Fibroblast of mammary gland (primary cell): ENCODE results near the gene GATAD2B.
A peak's percentile ranks its signal among the peaks of the same experiment; 100 is the strongest.

Experiments used
- DNase-seq: peaks from one replicate; pipeline ENCODE4 v3.0.0-alpha.2; 2010; ENCODE audit warnings: low read depth
- H3K4me3 ChIP-seq: 2 replicates; pipeline ENCODE4 v1.5.1; 2011; ENCODE audit warnings: low read depth, mild to moderate bottlenecking, low read length, moderate library complexity; ENCODE audit not compliant: control insufficient read depth
- TF ChIP-seq, protein P1 (sequence below): conservative IDR thresholded peaks from 2 replicates; pipeline ENCODE4 v1.5.1; 2011; ENCODE audit warnings: low read depth, low read length, inconsistent platforms; ENCODE audit not compliant: control insufficient read depth, insufficient read depth

The GATAD2B gene

DNA sequence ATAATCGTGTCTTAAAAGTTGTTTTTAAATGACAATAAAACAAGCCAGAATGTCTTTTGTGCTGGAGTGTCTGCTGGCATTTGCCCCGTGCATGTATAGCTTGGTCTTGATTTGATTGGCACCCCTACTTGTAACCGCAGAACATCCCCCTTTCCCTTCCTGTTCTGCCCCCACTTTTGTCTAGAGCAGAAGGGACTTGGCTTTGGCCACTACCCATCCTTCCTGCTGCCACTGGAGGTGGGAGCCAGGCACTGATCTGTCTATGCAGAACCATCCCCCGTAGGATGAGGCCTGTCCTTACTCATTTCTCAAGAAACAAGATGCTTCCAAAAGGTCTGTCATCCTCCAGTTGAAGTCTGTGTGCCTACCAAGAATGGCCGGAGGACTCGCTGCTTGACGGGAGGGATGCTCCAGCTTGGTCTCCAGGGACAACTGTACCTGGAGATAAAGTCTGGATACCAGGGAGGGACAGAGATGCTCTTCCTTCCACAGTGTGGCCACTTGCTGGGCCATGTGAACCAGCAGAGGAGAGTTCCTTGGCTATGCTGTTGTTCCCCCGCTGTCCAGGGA lies 148.7 kb downstream of the GATAD2B start:
- no peak overlapping the region for H3K4me3 ChIP-seq
- TF ChIP-seq, protein P1, sequence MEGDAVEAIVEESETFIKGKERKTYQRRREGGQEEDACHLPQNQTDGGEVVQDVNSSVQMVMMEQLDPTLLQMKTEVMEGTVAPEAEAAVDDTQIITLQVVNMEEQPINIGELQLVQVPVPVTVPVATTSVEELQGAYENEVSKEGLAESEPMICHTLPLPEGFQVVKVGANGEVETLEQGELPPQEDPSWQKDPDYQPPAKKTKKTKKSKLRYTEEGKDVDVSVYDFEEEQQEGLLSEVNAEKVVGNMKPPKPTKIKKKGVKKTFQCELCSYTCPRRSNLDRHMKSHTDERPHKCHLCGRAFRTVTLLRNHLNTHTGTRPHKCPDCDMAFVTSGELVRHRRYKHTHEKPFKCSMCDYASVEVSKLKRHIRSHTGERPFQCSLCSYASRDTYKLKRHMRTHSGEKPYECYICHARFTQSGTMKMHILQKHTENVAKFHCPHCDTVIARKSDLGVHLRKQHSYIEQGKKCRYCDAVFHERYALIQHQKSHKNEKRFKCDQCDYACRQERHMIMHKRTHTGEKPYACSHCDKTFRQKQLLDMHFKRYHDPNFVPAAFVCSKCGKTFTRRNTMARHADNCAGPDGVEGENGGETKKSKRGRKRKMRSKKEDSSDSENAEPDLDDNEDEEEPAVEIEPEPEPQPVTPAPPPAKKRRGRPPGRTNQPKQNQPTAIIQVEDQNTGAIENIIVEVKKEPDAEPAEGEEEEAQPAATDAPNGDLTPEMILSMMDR = no peak
- no peak for DNase-seq

DNA sequence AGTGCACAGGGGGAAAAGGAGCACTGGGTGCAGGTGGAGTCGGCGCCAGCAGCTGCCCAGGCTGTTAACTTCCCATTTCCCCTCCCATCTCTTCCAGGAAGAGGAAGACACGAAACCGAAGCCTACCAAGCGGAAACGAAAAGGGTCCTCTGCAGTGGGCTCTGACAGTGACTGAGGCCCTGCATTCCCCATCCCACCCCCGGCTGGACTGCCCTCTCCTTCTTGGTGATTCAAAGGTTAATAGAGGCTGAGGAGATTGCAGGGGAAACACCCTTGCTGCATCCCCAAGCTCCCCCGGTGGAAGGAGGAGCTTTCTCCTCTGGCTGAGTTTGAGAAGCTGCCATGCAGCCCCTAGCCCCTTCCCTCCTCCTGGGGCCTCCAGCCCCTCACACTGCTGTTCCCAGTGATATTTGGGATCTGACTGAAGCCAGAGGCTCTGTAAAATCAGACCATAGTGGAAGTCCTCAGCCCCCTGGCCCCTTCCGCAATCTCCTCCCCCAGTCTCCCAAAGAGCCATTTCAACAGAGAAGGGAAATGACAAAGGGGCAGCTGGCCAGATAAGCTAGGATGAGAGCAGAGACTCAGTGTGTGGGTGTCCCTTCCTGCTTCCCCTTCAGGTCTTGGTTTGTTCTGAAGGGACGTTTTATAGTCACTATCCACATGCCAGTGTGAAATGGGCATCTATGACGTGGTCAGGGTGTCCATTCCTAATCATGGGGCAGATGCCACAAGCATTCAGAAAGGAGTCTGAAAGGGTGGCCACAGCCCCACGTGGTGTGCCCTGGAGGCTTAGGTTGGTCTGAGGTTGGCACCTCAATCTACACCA lies 149.5 kb downstream of the GATAD2B start:
- H3K4me3 ChIP-seq = no peak overlapping the region
- DNase-seq = no peak
- TF ChIP-seq, protein P1 = no peak

DNA sequence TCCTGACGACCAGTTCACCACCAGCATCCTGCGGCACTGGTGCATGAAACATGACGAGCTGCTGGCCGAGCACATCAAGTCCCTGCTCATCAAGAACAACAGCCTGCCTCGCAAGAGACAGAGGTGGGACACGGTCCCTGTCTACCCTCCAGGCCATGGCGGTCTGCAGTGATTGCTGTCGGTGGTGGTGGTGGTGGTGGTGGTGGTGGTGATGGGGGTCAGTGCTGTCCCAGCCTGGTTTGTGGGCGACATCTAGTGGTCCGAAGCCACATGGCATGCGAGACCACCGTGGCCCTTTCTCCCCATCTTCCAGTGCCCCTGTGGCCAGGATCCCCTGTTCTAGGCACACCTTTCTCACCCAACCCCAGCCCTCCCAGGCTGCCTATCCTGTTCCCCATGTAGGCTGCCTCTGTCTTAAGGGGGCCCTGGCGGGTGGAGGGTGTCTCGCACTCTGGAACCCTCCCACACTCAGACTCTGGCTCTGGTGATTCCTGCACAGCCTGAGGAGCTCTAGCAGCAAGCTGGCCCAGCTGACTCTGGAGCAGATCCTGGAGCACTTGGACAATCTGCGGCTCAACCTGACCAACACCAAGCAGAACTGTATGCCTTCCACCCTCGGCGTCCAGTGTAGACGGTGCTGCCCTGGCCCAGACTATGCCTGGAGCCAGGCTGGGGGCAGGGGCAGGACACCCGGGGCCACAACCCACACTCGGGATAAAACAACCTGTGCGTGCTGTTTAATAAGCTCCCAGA lies 150.8 kb downstream of the GATAD2B start:
- no peak for DNase-seq
- TF ChIP-seq, protein P1 = peak; percentile 52
- H3K4me3 ChIP-seq = no peak overlapping the region

DNA sequence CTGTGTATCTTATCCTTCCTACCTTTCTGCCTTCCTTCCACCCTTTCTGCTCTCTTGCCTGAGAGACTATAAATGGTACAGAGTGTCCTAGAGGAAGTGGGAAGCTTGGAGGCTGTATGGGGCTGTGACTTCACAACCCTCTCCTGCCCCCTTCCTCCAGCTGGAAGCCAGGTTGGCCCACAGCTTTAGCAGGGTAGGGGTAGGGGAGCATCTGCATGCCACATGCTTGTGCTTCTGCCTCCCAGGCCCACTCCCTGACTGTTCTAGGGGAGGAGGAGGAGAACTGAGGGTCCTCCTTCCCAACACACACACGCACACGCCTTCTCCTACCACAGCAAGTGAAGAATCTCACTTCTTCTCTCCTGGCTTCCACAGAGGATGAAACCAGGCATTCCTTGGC lies 151.5 kb downstream of the GATAD2B start:
- no peak overlapping the region for H3K4me3 ChIP-seq
- TF ChIP-seq, protein P1 = no peak
- peak; percentile 59 for DNase-seq

DNA sequence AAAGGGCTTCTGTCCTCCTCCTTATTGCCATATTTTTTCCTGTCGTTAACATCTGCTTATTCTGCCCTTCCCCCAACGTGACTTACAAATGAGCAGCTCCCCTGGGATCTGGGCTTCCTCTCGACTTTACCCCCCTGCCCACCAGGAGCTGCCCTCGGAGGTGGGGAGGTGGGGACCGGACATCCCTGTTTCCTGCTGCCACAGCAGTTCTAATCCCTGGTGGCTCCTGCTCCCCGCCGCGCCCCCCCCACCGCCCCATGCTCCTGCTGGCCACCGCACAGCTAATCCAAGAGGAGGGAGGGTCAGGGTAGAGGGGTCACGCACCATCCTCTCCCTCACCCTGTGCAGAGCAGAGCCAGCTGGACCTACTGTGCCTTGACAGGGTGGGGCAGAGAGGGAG lies 152.0 kb downstream of the GATAD2B start:
- TF ChIP-seq, protein P1 = no peak
- DNase-seq = peak; percentile 37
- H3K4me3 ChIP-seq = no peak overlapping the region

DNA sequence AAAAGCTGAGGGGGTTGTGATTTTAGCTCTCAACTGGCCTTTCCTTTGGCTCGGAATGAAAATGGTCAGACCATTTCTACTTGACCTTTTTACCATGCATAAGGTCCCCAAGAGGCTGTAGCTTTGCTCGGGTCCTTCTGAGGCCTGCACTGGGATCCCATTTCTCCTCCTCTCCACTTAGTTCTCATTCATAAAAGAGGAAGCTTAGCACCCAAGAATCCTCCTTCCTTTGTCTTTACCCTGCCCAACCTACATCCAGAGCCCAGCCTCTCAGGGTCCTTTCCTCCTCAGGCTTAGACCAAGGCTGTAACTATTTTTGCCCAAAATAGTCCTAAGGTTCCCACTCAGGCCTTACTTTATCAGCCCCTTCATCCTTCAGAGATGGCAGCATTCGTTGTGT lies 153.6 kb downstream of the GATAD2B start:
- no peak overlapping the region for H3K4me3 ChIP-seq
- DNase-seq = no peak
- TF ChIP-seq, protein P1 = no peak
